ENCODE data around the gene AGER. TPM values are rescaled to one million over a fixed set of nuclear protein-coding genes. Genes with fewer than 3 reads are reported as not detected.
"Not testable (repeated sequence)": the region's sequence is repeated elsewhere in the genome, so short reads cannot be mapped to it uniquely, and the experiment has no call there.

Gene AGER
- total RNA-seq, 1 donor from 2014 or later: 1.1 TPM

- no peaks in the 10 kb centered on the region for H3K9me3 ChIP-seq (ENCODE audit: low read depth)
- no peak overlapping the region for H3K9ac ChIP-seq
- H3K27me3 ChIP-seq: no peaks in the 10 kb centered on the region
- H3K27ac ChIP-seq: no peak overlapping the region
- no peak overlapping the region for H2AFZ ChIP-seq (replicated peaks)
- H3K4me2 ChIP-seq: no peak overlapping the region
- H3K9me3 Mint-ChIP-seq: no peaks in the 10 kb centered on the region
- no peak overlapping the region for H3K27ac Mint-ChIP-seq
- H3K36me3 ChIP-seq: no peaks in the 10 kb centered on the region
- H3K36me3 Mint-ChIP-seq: no peaks in the 10 kb centered on the region
- no peak overlapping the region for H3K4me3 ChIP-seq
- H3F3A ChIP-seq (ENCODE audit: low read depth): no peaks in the 10 kb centered on the region
- H3K4me3 Mint-ChIP-seq: no peak overlapping the region
- H3K4me1 ChIP-seq: no peaks in the 10 kb centered on the region
- no peak for DNase-seq (ENCODE audit: low spot score)
- no peak for TF ChIP-seq CTCF (IDR thresholded peaks at IDR 0.05)
- no peak for TF ChIP-seq EZH2phosphoT487 (IDR thresholded peaks at IDR 0.05)
- TF ChIP-seq EZH2 (IDR thresholded peaks at IDR 0.05): no peak
- peaks cover 14% of the 10 kb centered on the region for H3K27me3 Mint-ChIP-seq (ENCODE audit: insufficient read depth, low read depth)
- no peaks in the 10 kb centered on the region for H3K4me1 Mint-ChIP-seq
- H3K79me2 ChIP-seq (ENCODE audit: low read depth): no peaks in the 10 kb centered on the region
- no peaks in the 10 kb centered on the region for H4K20me1 ChIP-seq (ENCODE audit: low read depth)
These were observed 30.1 kb upstream of the AGER start for GRCh38 chr6:32214126-32214525.

- no peaks in the 10 kb centered on the region for H3K9me3 ChIP-seq (ENCODE audit: low read depth)
- Mint-ChIP-seq H3K27ac (no peak overlapping the region), H3K36me3 (no peaks in the 10 kb centered on the region), H3K4me3 (no peak overlapping the region), H3K9me3 (no peaks in the 10 kb centered on the region), H3K4me1 (no peaks in the 10 kb centered on the region), H3K27me3 (ENCODE audit: insufficient read depth, low read depth) (peaks cover 17% of the 10 kb centered on the region)
- H3K36me3 ChIP-seq: no peaks in the 10 kb centered on the region
- no peaks in the 10 kb centered on the region for H3F3A ChIP-seq (ENCODE audit: low read depth)
- H2AFZ ChIP-seq (replicated peaks): no peak overlapping the region
- H3K9ac ChIP-seq: no peak overlapping the region
- TF ChIP-seq CTCF (IDR thresholded peaks at IDR 0.05) (no peak), EZH2phosphoT487 (IDR thresholded peaks at IDR 0.05) (no peak)
- no peak overlapping the region for H3K27ac ChIP-seq
- H4K20me1 ChIP-seq (ENCODE audit: low read depth): no peaks in the 10 kb centered on the region
- DNase-seq (ENCODE audit: low spot score): no peak
- H3K4me1 ChIP-seq: no peaks in the 10 kb centered on the region
- no peak overlapping the region for H3K4me3 ChIP-seq
- no peak overlapping the region for H3K4me2 ChIP-seq
- no peaks in the 10 kb centered on the region for H3K27me3 ChIP-seq
- no peaks in the 10 kb centered on the region for H3K79me2 ChIP-seq (ENCODE audit: low read depth)
These were observed 29.6 kb upstream of the AGER start for GRCh38 chr6:32213649-32214048.

GRCh38 chr6:32212076-32212760, 28.2 kb upstream of the AGER start:
- H3F3A ChIP-seq (ENCODE audit: low read depth): no peaks in the 10 kb centered on the region
- no peaks in the 10 kb centered on the region for H3K27me3 ChIP-seq
- no peaks in the 10 kb centered on the region for H3K4me1 Mint-ChIP-seq
- H3K4me1 ChIP-seq: no peaks in the 10 kb centered on the region
- no peak overlapping the region for H3K4me3 ChIP-seq
- H3K4me3 Mint-ChIP-seq: peak overlapping the region; percentile 30
- H3K9ac ChIP-seq: no peak overlapping the region
- no peaks in the 10 kb centered on the region for H3K79me2 ChIP-seq (ENCODE audit: low read depth)
- H3K4me2 ChIP-seq: no peak overlapping the region
- peaks cover 20% of the 10 kb centered on the region for H3K27me3 Mint-ChIP-seq (ENCODE audit: insufficient read depth, low read depth)
- H2AFZ ChIP-seq (replicated peaks): no peak overlapping the region
- no peak overlapping the region for H3K27ac ChIP-seq
- no peaks in the 10 kb centered on the region for H3K9me3 Mint-ChIP-seq
- H3K36me3 Mint-ChIP-seq: no peaks in the 10 kb centered on the region
- H3K27ac Mint-ChIP-seq: peak overlapping the region; percentile 33
- H3K9me3 ChIP-seq (ENCODE audit: low read depth): no peaks in the 10 kb centered on the region
- TF ChIP-seq CTCF (IDR thresholded peaks at IDR 0.05): no peak
- no peak for TF ChIP-seq EZH2 (IDR thresholded peaks at IDR 0.05)
- no peak for TF ChIP-seq EZH2phosphoT487 (IDR thresholded peaks at IDR 0.05)
- no peaks in the 10 kb centered on the region for H4K20me1 ChIP-seq (ENCODE audit: low read depth)
- H3K36me3 ChIP-seq: no peaks in the 10 kb centered on the region
- DNase-seq (ENCODE audit: low spot score): no peak

GRCh38 chr6:32211432-32211831, 27.4 kb upstream of the AGER start:
- not testable (repeated sequence) for H3K4me1 Mint-ChIP-seq; H3F3A ChIP-seq (ENCODE audit: low read depth); H2AFZ ChIP-seq (replicated peaks); H3K4me2 ChIP-seq; H3K27ac ChIP-seq; H3K36me3 ChIP-seq; H3K4me3 ChIP-seq; H3K36me3 Mint-ChIP-seq; H3K9me3 Mint-ChIP-seq; DNase-seq (ENCODE audit: low spot score); H4K20me1 ChIP-seq (ENCODE audit: low read depth); H3K9ac ChIP-seq; H3K9me3 ChIP-seq (ENCODE audit: low read depth); H3K4me3 Mint-ChIP-seq; H3K4me1 ChIP-seq; H3K27me3 ChIP-seq; H3K79me2 ChIP-seq (ENCODE audit: low read depth); H3K27ac Mint-ChIP-seq
- peaks cover 16% of the 10 kb centered on the region for H3K27me3 Mint-ChIP-seq (ENCODE audit: insufficient read depth, low read depth)
